ENCODE measurements around the gene PHC2.

DNA sequence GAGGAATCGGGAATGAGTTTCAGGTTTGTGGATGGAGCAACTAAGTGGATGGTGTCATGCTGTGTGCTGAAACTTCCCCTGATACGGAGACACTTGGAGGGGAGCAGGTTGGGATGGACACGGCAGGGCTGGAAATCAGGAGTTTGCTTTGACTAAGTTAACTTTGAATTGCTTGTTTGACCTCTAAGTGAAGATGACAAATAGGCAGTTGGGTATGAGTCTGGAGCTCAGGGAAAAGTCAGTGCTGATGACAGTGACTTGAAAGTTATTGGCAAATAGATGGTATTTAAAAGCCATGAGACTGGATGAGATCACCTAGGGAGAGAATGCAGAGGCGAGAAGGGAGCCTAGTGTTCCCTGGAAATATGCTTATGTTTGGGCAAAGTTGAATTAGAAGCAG lies 28.8 kb upstream of the PHC2 start:
- TF ChIP-seq, protein P1, sequence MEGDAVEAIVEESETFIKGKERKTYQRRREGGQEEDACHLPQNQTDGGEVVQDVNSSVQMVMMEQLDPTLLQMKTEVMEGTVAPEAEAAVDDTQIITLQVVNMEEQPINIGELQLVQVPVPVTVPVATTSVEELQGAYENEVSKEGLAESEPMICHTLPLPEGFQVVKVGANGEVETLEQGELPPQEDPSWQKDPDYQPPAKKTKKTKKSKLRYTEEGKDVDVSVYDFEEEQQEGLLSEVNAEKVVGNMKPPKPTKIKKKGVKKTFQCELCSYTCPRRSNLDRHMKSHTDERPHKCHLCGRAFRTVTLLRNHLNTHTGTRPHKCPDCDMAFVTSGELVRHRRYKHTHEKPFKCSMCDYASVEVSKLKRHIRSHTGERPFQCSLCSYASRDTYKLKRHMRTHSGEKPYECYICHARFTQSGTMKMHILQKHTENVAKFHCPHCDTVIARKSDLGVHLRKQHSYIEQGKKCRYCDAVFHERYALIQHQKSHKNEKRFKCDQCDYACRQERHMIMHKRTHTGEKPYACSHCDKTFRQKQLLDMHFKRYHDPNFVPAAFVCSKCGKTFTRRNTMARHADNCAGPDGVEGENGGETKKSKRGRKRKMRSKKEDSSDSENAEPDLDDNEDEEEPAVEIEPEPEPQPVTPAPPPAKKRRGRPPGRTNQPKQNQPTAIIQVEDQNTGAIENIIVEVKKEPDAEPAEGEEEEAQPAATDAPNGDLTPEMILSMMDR (IDR thresholded peaks at IDR 0.05; ENCODE audit: insufficient read depth, low read length, poor library complexity, severe bottlenecking): no peak
- no peak for TF ChIP-seq EZH2phosphoT487 (conservative IDR thresholded peaks at IDR 0.05; ENCODE audit: low read length)
